Kidney capillary endothelial cell (primary cell): ENCODE data around the gene TRMT61A.
"Not testable (repeated sequence)": the region's sequence is repeated elsewhere in the genome, so short reads cannot be mapped to it uniquely, and the experiment has no call there.

Experiments used
- DNase-seq: peaks from one replicate; pipeline ENCODE4 v3.0.0-alpha.2; 2018; ENCODE audit warnings: low spot score

The TRMT61A gene

DNA sequence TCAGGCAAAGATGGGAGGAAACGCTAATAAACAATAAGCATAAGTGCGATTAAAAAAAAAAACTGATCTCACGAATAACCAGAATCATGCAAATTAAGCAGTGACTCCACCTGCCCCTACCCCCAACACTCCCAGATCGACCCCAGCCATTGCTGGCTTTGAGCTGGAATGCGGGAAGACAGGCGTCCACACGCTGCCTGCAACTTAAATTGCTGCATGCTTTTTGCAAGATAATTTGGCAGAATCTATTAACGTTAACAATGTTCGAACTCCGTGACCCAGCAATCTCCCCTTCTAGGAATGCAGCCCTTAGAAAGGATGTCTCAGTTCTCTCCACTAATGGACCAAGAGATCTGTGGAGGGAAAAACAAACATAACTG, 5.4 kb upstream of the TRMT61A start:
- DNase-seq = no peak

DNA sequence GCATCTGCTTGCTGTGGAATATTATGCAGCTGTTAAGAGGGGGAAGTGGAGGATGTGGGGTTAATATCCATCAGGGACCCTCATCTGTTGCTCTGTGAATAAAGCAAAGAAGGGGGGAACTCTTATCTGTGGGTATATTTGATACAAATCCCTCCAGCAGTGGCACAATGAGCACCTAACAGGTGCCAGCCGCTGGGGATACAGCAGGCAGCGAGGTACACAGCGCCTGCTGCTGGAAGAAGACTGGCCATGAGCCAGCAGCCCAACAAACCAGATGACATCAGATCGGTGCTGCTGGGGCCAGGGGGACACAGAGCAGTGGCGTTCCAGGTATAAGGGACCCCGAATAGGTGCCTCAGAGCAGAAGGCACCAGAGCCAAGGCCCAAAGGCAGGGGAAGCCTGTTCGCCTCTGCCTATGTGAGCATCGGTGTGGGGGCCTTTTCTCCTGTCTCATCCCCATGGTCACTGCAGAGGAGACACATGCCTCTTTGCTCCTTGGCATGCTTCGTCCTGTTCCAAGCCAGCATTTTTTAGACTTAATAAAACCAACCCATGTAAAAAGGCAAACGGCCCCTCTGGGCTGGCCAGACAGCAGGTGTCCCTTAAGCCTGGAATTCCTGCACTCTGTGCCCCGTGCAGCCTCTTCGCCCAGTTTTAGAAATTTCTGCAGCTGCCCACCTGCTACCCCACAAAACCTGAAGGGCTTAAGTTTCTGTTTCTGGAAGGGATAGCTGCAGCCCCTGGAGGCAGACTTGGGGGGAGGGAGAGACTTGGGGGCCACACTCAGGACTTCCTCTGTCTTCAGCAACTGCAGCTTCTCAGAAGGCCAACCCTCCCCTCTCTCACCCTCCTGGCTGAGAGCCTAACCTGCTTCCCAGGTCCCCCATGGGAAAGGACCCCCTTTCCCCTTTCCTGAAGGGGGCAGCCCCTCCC, 4.7 kb upstream of the TRMT61A start:
- no peak for DNase-seq

DNA sequence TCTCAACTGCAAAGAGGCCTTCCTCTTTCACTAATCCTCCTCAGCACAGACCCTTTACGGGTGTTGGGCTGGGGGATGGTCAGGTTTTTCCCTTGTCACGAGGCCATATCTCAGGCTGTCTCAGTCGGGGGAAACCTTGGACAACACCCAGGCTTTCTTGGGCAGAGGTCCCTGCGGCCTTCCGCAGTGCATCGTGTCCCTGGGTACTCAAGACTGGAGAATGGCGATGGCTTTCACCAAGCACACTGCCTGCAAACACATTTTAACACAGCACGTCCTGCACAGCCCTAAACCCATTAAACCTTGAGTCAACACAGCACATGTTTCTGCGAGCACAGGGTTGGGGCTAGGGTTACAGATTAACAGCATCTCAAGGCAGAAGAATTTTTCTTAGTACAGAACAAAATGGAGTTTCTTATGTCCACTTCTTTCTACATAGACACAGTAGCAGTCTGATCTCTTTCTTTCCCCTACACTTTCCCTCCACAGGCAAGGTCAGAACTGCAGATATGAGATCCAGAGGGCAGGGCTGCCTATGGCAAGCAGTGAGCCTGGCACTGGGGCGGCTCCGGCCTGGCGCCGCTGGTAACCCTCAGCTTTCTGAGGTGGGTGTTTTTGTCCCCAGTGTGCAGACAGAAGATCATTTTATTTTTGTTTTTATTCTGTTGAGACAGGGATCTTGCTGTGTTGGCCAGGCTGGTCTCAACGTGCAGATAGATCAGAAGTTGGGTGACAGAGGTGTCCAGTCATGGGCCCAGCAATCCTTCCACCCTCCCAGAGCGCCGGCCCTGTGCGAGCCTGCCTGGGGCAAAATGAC, 3.4 kb upstream of the TRMT61A start:
- not testable (repeated sequence) for DNase-seq

DNA sequence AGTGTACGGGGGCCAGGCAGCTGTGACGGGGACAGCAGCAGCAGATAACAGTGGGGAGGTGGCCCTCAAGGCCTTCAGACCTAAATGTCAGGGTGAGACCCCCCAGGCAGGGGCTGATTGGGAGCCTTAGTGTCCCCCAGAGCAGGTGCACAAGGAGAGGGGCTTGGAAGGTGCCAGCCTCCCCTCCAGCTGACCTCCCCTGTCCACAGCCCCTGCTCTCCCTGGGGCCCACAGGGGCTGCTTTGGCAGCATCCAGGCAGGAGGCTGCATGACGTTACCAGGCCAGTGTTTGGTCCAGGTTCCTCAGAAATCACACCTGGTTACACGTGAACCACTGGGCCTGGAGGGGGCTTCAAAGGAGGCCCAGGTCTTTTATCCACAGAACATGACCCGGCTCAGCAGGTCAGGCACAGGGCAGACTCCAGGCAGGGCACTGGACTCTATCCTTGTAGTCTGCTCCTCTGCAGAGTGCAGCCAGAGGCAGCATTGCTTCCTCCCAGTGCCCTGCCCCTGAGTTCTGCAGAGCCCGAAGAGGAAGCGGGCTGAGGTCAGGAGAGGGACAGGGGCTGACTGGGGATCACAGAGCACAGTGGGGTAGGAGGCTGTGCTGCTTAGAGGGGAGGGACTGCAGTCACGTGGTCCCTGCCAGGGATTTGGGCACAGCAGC, 2.6 kb upstream of the TRMT61A start:
- no peak for DNase-seq

DNA sequence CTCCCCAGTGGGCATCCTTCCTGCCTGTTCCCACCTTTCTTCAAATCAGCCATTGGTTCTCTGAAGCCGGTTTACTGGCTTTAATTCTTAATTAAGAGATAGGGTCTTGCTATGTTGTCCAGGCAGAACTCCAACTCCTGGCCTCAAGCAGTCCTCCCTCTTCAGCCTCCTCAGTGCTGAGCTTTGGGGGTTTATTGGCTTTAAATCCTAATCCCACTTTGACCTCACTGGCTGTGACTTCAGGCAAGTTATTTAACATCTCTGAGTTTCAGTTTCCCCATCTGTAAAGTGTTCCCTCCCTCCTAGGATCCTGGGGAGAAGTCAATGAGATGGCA, 2.1 kb upstream of the TRMT61A start:
- no peak for DNase-seq

DNA sequence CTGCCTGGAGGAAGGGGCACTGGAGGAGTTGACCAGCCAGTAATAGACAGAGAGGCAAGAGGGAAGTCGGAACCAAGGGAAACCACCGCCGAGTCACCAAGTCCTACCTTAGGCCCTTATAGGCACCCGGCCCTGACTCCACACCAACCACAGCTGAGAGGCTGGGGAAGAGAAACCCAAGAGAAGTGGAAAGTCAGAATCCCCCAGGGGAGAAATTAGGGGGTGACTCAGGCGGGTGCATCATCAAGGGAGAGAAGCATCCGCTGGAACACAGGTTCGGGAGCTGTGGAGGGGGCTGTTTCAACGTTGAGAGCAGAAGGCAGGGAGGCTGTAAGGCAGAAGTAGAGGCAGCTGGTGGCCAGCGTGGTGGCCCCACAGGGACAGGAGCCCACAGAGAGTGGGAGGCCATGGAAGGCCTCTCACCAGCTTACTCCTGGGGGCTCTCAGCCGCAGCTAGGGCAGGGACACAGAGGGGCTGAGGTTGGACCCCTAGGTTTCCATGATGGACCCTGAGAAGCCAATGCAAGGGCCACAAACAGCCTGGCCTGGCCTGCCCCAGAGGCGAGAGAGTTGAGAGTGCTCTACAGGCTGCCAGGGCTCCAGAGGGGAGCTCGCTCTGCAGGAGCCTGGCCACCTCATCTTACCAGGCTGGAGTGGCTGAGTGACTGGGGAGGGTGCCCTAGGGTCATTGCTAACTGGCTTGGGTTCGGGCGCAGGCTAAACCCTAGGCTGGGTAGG, 1.4 kb upstream of the TRMT61A start:
- no peak for DNase-seq

DNA sequence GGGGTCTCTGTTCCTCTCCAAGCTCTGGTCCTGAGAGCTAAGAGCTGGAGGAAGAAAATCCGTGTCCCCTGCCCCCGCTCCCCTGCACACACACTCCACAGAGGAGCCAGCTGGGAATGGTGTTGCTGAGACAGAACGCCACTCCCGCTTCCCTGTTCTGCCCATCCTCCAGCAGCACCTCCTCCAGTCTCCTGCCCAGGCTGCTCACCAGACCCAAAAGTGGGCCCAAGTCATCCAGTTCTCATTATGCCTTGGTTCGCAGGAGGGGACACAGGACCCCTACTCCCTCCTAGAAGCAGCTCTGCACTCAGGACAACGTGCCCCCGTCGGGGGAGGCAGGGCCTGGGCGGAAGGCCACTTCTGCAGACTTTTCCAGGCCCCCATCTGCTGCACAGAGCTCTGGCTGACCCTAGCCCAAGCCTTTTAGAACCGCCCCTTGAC, 830 bp upstream of the TRMT61A start:
- DNase-seq = no peak

DNA sequence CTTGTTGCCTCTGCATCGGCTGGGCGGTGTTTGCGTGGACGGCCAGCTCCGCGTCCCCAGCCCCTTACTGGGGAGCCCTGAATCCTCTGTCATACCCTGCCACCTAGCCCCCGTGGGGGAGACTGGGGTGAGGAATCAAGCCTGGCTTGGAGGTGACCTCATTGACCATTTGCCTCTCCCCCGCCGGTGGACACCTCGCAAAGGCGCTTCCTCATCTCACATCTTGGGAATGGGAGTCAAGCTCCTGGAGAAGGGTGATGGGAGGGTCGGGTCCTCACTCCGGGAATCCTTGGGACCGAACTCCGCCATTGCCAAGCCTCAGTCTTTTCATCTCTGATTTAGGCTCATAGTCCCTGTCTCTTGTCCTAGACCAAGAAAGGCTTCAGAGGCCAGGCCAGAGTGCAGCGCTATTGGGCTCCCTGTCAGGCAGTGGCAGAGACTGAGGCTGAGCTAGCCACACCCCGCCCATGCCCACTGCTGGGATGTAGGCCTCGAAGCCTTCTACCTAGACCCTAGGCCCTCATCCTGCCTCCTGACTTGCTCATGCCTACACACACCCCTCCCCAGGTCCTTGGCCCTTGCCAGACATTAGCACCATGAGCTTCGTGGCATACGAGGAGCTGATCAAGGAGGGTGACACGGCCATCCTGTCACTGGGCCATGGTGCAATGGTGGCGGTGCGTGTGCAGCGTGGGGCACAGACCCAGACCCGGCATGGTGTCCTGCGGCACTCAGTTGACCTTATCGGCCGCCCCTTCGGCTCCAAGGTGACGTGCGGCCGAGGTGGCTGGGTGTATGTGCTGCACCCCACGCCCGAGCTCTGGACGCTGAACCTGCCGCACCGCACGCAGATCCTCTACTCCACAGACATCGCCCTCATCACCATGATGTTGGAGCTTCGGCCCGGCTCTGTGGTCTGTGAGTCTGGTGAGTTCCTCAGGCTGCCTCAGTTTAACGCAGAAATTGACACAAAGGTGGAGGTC, 678 bp downstream of the TRMT61A start:
- DNase-seq = no peak

DNA sequence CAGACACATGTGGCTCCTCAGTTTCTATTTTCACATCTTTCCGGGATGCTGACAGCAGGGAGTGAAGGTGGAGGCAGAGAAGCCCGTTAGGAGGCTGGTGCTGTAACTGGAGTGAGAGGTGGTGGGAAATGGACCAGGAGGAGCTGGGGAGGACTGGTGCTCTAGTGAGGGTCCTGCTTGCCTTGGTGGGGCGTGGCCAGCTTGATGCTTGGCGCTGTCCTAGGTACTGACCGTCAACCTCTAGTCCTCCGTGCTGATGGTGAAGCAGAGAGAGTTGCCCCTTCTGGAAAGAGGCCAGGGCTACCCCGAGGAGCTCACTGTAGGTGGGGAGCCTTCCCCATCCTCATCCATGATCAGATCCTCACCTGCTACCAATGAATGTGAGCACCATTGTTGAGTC, 1.4 kb downstream of the TRMT61A start:
- DNase-seq = no peak

DNA sequence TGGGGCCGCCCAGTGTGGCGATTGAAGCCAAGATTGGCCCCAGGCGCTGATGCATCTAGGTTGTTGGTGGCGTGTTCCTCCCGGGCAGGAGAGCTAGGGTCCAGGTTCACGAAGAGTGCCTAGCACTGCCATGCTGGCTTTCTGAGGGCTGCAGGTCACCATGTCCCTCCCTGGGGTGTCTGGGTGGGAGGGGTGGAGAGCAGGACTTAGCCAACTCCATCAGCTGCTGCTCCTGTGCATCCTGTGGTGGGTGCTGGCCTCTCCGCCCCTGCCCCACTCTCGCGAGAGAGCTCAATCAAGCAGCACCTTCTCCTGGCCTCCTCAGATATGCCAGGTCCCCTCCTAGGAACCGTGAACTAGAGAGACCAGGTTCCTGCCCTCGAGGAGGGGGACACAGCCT, 1.8 kb downstream of the TRMT61A start:
- no peak for DNase-seq

DNA sequence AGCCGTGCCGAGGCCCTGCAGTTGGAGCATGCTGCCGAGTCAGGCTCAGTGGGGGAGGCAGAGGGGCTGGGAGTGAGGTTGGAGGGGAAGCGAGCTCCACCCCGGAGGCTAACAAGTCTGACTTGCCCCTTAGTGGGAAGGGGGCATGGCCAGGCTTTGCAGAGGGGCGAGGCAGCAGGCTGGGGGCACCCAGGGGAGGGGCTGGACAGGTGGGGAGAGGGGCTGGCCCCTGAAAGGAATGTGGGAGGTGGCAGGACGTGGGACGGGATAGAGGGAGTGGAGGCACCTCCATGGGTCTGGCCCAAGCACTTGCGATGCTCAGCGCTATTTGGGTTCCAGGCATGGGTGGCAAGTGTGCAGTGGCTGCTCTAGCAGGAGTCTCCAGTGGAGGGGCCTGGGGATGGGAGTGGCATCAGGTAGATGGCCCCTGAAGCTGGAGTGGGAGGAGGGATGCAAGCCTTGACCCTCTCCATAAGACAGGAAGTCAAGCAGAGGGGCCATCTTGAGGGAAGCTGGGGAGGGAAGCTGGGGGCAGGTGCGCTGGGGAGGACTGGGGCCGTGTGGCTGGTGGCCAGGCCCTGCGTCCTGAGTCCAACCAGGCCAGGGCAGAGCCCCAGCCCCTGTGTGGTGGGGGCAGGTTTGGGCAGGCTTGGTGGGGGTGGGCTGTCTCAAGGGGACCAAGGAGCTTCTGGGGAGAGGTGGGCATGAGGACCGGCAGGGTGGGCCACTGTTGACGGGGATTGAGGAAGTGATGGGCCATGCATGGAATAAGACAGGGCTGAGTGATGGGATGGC, 2.6 kb downstream of the TRMT61A start:
- no peak for DNase-seq

DNA sequence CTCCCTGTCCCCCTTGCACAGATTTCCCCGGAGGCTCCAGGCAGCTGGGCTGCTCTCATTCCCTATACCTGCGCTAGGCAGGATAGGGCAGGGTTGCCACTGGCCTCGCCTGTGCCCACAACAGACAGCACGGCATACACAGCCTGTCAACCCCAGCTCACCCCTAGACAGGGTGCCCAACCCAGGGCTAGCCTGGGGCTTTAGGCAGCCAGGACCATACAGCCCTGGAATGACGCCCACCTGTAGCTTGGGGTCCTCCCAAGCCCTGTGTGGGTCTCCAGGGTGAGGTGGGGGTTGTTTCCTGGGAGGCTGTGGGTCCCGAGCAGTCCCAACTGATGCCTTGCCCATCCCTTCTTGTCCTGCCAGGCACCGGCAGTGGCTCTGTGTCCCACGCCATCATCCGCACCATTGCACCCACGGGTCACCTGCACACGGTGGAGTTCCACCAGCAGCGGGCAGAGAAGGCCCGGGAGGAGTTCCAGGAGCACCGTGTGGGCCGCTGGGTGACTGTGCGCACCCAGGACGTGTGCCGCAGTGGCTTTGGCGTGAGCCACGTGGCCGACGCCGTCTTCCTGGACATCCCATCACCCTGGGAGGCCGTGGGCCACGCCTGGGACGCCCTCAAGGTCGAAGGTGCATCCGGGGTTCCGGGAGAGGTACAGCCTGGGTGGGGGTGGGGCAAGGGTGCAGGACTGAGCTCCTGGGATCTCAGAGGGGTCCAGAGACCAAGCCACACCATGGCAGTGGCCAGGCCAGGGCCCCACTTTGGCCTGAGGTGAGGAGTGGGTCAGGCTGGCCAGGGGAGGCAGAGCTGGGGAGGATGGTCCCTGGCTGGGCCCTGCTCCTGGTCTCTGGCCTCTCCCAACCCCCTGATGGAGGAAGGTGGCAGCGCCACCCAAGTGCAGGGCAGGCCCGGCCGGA, 3.5 kb downstream of the TRMT61A start:
- no peak for DNase-seq

DNA sequence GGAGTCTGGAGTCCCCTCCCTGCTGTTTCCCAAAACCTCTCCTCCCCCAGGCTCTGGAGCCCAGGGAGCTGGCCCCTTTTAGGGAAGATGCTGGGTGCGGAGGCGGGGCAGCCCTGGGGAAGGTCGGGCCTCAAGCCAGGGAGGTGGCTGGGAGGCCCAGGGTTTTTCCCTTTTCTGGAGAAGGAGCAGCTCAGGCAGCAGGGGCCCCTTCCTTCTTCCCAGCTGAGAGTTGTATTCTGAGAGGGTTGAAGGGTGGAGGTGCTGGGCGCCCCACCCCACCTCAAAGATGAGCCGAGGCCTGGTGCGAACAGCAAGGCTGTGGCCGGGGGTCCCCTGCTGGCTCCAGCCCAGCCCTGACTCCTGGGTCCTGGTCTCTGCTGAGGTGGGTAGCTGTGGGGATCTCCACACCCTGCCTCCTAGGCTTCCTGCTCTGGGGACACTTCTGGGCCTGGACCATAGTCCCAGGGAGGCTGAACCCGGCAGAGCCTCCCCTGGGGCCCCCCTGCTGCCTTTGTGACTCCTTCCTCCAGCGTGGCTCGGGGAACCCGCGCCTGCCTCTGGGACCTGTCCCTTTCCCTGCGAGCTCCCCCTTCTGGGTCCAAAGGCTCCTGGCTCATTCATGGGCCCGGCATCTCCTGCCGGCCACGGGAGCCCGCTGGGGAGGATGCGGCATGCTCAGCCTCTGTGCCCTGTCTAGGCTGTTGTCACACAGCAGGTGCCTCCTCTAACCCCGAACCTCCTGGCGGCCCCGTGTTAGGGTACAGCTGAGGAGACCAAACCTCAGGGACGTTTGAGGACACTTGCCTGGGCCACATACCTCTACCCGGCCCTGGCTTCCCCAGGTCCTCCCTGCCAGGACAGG, 4.4 kb downstream of the TRMT61A start:
- no peak for DNase-seq

DNA sequence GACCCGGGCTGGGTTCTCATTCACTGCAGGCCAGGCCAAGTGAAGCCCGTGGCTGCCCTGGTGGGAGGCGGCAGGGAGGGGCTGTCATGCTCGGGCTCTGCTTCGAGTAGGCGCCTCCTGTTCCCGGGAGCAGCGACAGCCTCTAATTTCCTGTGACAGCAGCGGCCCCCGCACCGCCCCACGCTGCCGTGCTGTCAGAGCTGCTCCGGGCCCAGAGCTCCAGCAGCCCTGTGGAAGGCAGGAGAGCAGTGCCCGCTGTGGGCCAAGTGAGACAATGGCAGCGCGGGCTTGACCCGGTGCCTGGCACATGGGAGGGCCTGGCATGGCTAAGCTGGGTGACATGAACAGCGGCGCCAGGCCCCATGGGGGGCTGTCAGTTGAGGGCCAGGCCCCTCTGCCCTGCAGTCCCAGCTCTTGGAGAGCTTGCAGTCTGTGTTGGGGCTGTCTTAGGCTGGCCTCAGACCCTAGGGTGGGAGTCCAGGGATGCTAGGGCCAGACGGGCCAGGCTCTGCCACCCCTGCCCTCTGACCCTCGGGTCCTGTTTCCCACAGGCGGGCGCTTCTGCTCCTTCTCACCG, 5.1 kb downstream of the TRMT61A start:
- DNase-seq = no peak

DNA sequence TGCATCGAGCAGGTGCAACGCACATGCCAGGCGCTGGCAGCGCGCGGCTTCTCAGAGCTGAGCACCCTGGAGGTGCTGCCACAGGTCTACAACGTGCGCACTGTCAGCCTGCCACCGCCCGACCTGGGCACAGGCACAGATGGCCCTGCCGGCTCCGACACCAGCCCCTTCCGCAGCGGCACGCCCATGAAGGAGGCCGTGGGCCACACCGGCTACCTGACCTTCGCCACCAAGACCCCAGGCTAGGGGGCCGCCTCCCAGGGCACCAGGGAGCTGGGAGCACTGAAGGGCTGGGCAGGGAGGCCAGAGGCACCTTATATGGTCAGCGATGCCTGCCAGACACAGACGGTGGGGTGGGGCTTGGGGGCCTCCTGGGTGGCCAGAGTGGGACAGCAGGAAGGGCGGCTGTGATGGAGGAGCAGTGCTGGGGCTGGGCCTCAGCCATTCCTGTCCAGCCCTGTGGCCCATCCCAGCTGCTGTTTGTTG, 5.6 kb downstream of the TRMT61A start:
- DNase-seq = no peak

DNA sequence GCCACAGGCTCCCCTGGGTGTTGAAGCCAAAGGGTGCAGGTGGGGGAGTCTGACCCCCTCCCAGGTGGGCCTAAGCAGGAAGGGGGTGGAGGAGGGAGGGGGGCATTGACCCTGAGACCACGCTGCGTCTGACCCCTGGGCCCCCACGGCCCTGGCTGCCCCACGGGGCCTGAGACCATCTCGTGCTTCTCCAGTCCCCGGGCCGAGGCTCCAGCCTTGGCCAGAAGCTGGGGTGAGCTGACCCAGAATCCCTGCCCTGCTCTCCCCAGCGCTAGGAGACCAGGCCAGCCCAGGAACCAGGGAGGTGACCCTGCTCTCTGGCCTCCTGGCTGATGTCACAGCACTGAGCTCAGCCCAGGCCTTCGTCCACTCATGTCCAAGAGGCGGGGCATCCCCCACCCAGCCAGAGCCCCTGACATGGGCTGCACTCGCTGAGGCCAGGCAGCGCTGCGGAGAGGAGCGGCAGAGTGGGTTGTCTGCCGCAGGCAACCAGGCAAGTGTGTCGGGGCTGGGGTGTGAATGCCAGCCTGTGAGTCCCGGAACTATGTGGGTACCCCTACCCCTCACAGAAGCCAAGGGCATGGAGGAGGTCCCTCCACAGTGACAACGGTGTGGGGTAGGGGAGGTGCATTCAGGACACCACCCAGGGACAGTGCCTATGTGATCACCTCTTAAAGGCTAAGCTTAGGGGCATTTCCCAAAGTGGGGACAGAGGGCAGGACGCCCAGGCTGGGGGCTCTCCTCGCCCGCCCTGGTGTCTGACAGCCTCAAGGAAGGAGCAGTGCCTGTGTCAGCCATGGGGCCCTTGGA, 6.3 kb downstream of the TRMT61A start:
- DNase-seq = no peak
